Peyer's patch (tissue), 4 donors: Measurements from ENCODE around the gene TNC.

Source experiments
- CTCF ChIP-seq, 6 experiments: fragments of 450-650 bp in 4 of 6; fragments of 200-600 bp in 2 of 6; sonication (generic) in 1 of 6; IDR thresholded peaks; one replicate each; pipeline ENCODE4 v1.5.1; 2017 to 2019; ENCODE audit warnings: antibody characterized with exemption in 6 of 6, mild to moderate bottlenecking in 3 of 6, moderate library complexity in 1 of 6
- POLR2A ChIP-seq, 2 donors: fragments of 450-650 bp; IDR thresholded peaks; one replicate each; pipeline ENCODE4 v1.5.1; 2017; ENCODE audit warnings: antibody characterized with exemption in 2 of 2, mild to moderate bottlenecking in 2 of 2, moderate library complexity in 2 of 2

- no peak for TF ChIP-seq CTCF (IDR thresholded peaks at IDR 0.05)
- TF ChIP-seq POLR2A (IDR thresholded peaks at IDR 0.05): no peak
Observed at GRCh38 chr9:115152281-115152820, 34.4 kb upstream of the TNC start.
